Duodenal mucosa (tissue), 2 donors: ENCODE results near the gene OR6B2.

ENCODE experiments used
- H3K27ac ChIP-seq: one replicate; pipeline ENCODE4 v1.7.0; 2013; ENCODE audit warnings: low read depth, low read length
- H3K27me3 ChIP-seq, 2 donors: one replicate each; pipeline ENCODE4 v1.7.0; 2013; ENCODE audit warnings: low read length in 2 of 2, control low read depth in 1 of 2; ENCODE audit not compliant: insufficient read depth in 2 of 2, control insufficient read depth in 1 of 2
- H3K36me3 ChIP-seq, 2 donors: one replicate each; pipeline ENCODE4 v1.7.0; 2013; ENCODE audit warnings: low read length in 2 of 2, control low read depth in 1 of 2; ENCODE audit not compliant: insufficient read depth in 2 of 2, control insufficient read depth in 1 of 2
- H3K4me1 ChIP-seq, 2 donors: one replicate each; pipeline ENCODE4 v1.7.0; 2013; ENCODE audit warnings: low read length in 2 of 2, control low read depth in 1 of 2; ENCODE audit not compliant: insufficient read depth in 2 of 2, control insufficient read depth in 1 of 2
- H3K4me3 ChIP-seq, 2 donors: one replicate each; pipeline ENCODE4 v1.7.0; 2013; ENCODE audit warnings: low read length in 2 of 2, low read depth in 1 of 2
- H3K9ac ChIP-seq, 2 donors: one replicate each; pipeline ENCODE4 v1.7.0; 2013; ENCODE audit warnings: low read length in 2 of 2, low read depth in 1 of 2
- H3K9me3 ChIP-seq, 2 donors: one replicate each; pipeline ENCODE4 v1.7.0; 2013; ENCODE audit warnings: low read length in 2 of 2, control low read depth in 1 of 2; ENCODE audit not compliant: control insufficient read depth in 1 of 2

OR6B2 gene

DNA sequence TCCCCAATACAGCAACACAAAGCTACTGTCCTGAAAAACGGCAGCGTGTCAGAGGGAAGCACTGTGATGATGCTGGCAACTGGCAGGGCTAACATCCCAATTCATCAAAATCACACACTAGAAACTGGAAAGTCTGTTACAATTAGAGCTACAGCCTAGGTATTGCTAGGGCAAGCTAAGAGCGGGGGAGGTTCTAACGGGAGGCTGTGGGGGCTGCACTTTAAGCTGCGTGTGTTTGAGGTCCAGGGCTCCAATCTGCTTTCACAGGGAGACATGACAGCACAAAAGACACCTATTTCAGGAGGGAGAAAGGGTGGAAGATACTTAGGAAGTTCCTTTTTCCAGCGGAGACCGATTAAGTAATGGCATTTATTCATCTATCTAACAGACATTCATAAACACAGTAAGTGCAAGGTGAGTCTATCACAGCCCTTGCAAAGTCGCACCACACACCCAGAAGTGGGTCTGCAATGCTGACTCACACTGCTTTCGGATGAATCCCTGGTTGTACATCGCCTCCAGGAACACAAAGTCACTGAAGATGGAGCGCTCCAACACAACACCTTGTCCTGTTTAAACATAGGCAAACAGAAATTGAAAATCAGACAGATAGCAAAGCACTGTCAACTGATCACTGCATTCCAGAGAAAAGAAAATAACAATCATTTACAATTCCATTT, 12.0 kb downstream of the OR6B2 start:
- H3K4me1 ChIP-seq: no peaks in the 10 kb centered on the region
- H3K27ac ChIP-seq: no peak overlapping the region
- no peak overlapping the region for H3K4me3 ChIP-seq
- no peaks in the 10 kb centered on the region for H3K27me3 ChIP-seq
- H3K9ac ChIP-seq: no peak overlapping the region
- no peaks in the 10 kb centered on the region for H3K9me3 ChIP-seq
- peaks cover 57 to 77% of the 10 kb centered on the region in 2 donors for H3K36me3 ChIP-seq

DNA sequence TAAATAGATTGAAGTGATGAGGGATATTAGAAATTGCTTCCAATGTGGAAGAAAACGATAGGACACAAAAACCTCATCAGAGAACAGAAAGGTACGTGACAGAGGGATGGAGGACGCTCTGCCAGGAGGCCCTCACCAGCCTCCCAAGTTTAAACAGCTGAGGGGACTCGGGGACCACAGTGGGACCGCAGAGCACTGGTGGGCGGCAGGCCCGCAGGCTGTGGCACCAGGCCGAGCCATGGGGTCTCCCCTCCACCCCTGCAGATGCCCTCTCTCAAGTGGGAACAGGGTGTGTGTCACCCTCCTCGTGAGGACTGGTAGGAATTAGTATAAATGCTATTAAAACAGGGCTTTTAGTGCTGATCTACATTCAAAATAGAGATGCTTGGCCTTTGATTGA, 15.9 kb downstream of the OR6B2 start:
- Histone ChIP-seq H3K27me3 (no peaks in the 10 kb centered on the region), H3K36me3 (peaks cover 64 to 93% of the 10 kb centered on the region in 2 donors), H3K4me3 (no peak overlapping the region), H3K9ac (no peak overlapping the region), H3K27ac (no peak overlapping the region), H3K9me3 (no peaks in the 10 kb centered on the region), H3K4me1 (no peaks in the 10 kb centered on the region)

DNA sequence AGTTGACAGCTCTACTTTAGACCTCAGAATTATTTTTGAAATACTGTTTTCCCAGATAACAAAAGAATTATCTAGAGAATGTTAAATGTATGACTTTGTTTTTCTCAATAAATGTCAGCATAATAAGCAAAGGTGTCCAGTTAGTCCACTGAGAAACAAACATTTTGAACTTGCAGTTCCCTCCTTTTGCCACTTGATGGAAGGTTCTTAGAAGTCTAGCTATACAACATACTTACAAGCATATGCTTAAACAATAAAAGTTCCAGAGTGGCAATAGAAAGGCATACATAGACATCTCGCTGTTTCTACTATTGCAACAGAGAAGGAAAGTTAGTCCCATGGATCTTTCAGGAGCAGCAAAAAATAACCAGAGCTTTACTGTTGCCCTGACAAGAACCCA, 16.9 kb downstream of the OR6B2 start:
- H3K36me3 ChIP-seq: peaks cover 67 to 93% of the 10 kb centered on the region in 2 donors
- H3K4me1 ChIP-seq: no peaks in the 10 kb centered on the region
- H3K9ac ChIP-seq: no peak overlapping the region
- no peak overlapping the region for H3K4me3 ChIP-seq
- no peak overlapping the region for H3K27ac ChIP-seq
- H3K27me3 ChIP-seq: no peaks in the 10 kb centered on the region
- H3K9me3 ChIP-seq: no peaks in the 10 kb centered on the region

DNA sequence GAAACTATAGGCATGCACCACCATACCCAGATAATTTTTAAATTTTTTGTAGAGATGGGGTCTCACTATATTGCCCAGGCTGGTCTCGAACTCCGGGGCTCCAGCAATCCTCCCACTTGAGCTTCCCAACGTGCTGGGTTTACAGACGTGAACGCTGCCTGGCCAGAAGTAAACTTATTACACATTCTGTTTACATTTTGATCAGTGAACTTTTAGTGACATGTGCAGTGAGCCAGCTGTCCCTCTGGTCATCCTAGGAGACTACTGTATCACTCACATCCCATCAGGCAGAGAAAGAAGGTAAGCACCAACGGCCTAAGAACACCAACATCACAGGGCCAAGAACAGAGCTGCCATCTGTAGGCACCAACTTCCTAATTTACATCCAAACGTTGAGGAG, 27.2 kb downstream of the OR6B2 start:
- no peak overlapping the region for H3K9ac ChIP-seq
- no peaks in the 10 kb centered on the region for H3K27me3 ChIP-seq
- H3K4me1 ChIP-seq: peaks cover 0 to 6% of the 10 kb centered on the region in 2 donors
- H3K36me3 ChIP-seq: peaks cover 37 to 87% of the 10 kb centered on the region in 2 donors
- H3K27ac ChIP-seq: no peak overlapping the region
- H3K9me3 ChIP-seq: no peaks in the 10 kb centered on the region
- H3K4me3 ChIP-seq: no peak overlapping the region

DNA sequence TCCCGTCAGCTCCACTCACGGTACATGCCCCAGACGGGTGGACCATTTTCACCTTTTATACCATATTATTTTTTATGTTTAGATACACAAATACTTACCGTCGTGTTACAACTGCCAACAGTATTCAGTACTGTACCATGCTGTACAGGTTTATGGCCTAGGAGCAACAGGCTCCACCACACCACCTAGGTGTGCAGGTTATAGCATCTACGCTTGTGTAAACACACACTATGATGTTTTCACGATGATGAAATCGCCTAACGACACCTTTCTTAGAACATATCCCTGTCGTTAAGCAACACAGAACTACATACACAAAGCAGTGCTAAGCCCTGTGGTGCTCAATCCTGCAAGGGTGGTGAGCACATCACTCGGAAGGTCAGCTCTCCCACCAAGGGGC, 29.6 kb downstream of the OR6B2 start:
- H3K9me3 ChIP-seq: no peaks in the 10 kb centered on the region
- no peak overlapping the region for H3K9ac ChIP-seq
- no peaks in the 10 kb centered on the region for H3K27me3 ChIP-seq
- H3K4me1 ChIP-seq: peaks cover 6 to 11% of the 10 kb centered on the region in 2 donors
- peaks cover 31 to 65% of the 10 kb centered on the region in 2 donors for H3K36me3 ChIP-seq
- no peak overlapping the region for H3K4me3 ChIP-seq
- H3K27ac ChIP-seq: no peak overlapping the region

DNA sequence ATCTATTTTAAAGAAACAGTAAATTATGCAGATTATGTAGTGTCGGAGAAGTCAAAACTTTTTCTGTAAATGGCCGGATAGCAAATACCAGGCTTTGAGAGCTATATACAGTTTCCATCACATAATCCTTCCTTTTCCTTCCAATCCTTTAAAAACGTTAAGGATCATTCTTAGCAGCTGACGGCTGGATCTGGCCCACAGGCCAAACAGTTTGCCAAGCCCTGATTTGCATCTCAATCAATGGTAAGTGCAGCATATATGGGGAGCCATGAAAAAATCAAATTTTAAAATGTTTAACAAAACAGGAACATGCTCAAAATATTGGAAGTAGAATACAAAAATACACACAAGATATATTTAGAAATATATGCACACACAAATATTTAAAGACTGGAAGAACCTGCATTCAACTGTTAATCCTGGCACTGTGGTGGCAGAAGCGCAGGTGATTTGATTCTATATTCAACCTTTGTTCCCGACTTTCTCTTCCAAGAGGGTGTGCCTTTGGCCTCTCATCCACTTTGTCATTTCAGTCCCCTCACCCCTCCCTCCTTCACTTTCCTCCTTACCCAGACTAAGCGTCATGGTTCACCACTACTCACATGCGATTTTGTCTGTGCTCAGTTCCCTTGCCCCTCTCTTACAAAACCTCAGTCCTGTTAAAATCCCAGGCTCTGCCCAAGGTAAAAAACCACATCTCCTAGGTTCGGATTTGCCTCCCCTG, 32.4 kb downstream of the OR6B2 start:
- H3K4me3 ChIP-seq: no peak overlapping the region
- peaks cover 6 to 11% of the 10 kb centered on the region in 2 donors for H3K4me1 ChIP-seq
- H3K27me3 ChIP-seq: no peaks in the 10 kb centered on the region
- H3K9me3 ChIP-seq: no peaks in the 10 kb centered on the region
- peaks cover 27 to 56% of the 10 kb centered on the region in 2 donors for H3K36me3 ChIP-seq
- no peak overlapping the region for H3K9ac ChIP-seq
- no peak overlapping the region for H3K27ac ChIP-seq

DNA sequence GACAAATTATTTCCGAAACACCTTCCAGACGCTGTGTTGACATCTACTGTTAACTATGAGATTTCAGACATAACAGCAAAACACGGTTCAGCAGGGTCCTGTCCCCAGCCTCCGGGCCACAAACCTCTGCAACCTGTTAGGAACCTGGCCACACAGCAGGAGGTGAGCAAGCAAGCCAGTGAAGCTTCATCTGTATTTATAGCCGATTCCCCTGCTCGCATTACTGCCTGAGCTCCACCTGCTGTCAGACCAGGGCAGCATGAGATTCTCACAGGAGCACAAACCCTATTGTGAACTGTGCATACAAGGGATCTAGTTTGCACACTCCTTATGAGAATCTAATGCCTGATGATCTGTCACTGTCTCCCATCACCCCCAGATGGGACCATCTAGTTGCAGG, 36.1 kb downstream of the OR6B2 start:
- Histone ChIP-seq H3K9me3 (no peaks in the 10 kb centered on the region), H3K9ac (no peak overlapping the region), H3K4me3 (no peak overlapping the region), H3K27ac (no peak overlapping the region), H3K4me1 (peaks cover 6 to 11% of the 10 kb centered on the region in 2 donors), H3K36me3 (peaks cover 11 to 51% of the 10 kb centered on the region in 2 donors), H3K27me3 (no peaks in the 10 kb centered on the region)

DNA sequence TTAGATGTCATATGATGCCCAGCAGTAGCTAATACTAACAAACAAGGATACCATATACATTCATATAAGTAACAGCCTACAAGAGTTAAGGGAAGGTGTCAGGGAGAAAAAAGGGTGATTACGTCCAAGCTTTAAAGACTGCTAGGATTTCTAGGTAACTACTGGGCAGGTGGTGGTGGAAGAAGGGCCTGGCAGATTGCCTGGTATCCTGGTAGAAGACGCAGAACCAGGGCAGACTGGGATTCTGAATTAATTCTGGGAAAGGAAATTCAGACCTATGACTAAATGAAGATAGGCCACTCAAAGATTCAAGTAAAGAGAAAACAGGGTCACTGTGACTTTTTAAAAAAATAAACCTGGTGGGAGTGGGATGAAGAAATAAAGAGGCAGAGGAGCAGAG, 36.9 kb downstream of the OR6B2 start:
- H3K27ac ChIP-seq: no peak overlapping the region
- H3K4me1 ChIP-seq: peaks cover 6 to 8% of the 10 kb centered on the region in 2 donors
- no peak overlapping the region for H3K9ac ChIP-seq
- H3K36me3 ChIP-seq: peaks cover 12 to 53% of the 10 kb centered on the region in 2 donors
- no peaks in the 10 kb centered on the region for H3K27me3 ChIP-seq
- no peak overlapping the region for H3K4me3 ChIP-seq
- H3K9me3 ChIP-seq: no peaks in the 10 kb centered on the region

DNA sequence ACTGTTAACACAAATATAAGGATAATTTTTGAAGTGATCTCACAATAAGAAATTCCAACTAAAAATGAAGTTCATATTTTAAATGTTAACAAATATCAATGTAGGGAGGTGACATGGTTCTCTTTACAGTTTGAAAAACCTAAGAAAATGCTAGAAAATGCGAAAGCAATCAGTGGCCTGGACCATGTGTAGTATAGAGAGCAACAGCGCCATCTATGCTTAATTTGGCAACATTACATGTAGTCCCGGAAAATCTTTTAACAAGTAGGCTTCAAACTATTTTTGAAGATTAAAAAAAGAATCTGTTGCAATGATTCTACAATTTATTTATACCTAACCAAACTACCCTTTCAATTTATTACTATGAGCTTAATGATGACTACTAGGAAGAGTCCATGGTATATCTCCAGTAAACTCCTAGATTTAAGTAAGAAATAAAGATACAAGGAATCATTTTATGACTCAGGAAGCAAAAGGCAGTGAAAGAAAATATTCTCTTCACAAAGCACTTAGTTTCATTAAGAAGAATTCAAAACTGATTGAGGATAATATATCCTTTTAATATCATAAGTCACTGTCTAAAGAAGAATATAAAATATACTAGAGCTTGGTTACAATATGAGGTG, 38.4 kb downstream of the OR6B2 start:
- Histone ChIP-seq H3K9ac (no peak overlapping the region), H3K9me3 (no peaks in the 10 kb centered on the region), H3K27me3 (no peaks in the 10 kb centered on the region), H3K4me3 (no peak overlapping the region), H3K27ac (no peak overlapping the region), H3K36me3 (peaks cover 19 to 67% of the 10 kb centered on the region in 2 donors), H3K4me1 (no peaks in the 10 kb centered on the region)

DNA sequence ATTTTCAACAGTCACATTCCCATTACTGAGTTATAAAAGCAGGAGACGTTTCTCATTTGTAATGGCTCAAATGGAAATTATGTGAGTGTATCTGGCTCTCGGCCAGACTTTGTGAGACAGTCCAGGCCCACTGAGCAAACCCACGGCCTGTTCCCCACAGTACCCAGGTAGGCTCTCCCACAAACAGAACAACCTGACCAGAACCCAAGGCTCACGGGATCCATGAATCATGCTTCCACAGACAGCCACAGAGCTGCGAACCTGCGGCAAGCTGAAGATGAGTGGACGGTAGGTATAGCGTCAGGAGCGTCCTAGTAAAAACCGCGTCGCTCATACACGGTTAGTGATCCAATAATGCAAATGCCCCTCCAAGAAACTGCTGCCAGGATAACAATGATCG, 39.3 kb downstream of the OR6B2 start:
- no peak overlapping the region for H3K9ac ChIP-seq
- H3K4me3 ChIP-seq: no peak overlapping the region
- H3K27me3 ChIP-seq: no peaks in the 10 kb centered on the region
- no peak overlapping the region for H3K27ac ChIP-seq
- H3K36me3 ChIP-seq: peaks cover 26 to 75% of the 10 kb centered on the region in 2 donors
- no peaks in the 10 kb centered on the region for H3K4me1 ChIP-seq
- H3K9me3 ChIP-seq: no peaks in the 10 kb centered on the region
